Prostate gland (tissue), 2 donors: ENCODE measurements around the gene ZNF799. TPM values are rescaled to one million over a fixed set of nuclear protein-coding genes. Genes with fewer than 3 reads are reported as not detected.

Experiments used
- DNase-seq: peaks from one replicate; pipeline ENCODE4 v3.0.0-alpha.2; 2019; ENCODE audit warnings: low spot score
- H3K27ac ChIP-seq, 2 donors: fragments of 200-600 bp; sonication (generic); 2 replicates each; pipeline ENCODE4 v1.5.1; 2017 to 2019
- H3K27me3 ChIP-seq: fragments of 200-600 bp; sonication (generic); replicated peaks from 2 replicates; pipeline ENCODE4 v1.5.1; 2019; ENCODE audit not compliant: insufficient read depth
- H3K36me3 ChIP-seq, 2 donors: fragments of 200-600 bp; sonication (generic); 1 replicate in 1 of 2; 2 replicates in 1 of 2; pipeline versions ENCODE4 v1.5.1 to v1.8.1; 2017 to 2019
- H3K4me1 ChIP-seq: fragments of 200-600 bp; sonication (generic); replicated peaks from 2 replicates; pipeline ENCODE4 v1.5.1; 2019
- H3K4me3 ChIP-seq, 2 donors: fragments of 200-600 bp; sonication (generic); 2 replicates each; pipeline ENCODE4 v1.5.1; 2017 to 2019
- H3K9me3 ChIP-seq: fragments of 200-600 bp; sonication (generic); 2 replicates; pipeline ENCODE4 v1.5.1; 2017
- POLR2A ChIP-seq: fragments of 450-650 bp; IDR thresholded peaks from one replicate; pipeline ENCODE4 v1.6.1; 2016; ENCODE audit warnings: antibody characterized with exemption, mild to moderate bottlenecking
- POLR2AphosphoS5 ChIP-seq: sonication (generic); formaldehyde crosslinking; IDR thresholded peaks from one replicate; pipeline ENCODE4 v1.6.1; 2017; ENCODE audit warnings: antibody characterized with exemption
- WGBS: methylation state at CpG from one replicate; pipeline ENCODE4 v1.1.5; 2018; 5-methylcytosine and 5-hydroxymethylcytosine counted together
- intact Hi-C: fragments of 100-400 bp; cut with DNase I; formaldehyde crosslinking; loops from one replicate; pipeline ENCODE4 v1.14.2; 2022
- small RNA-seq, 2 donors: library from RNA; depleted of rRNA; stranded (forward); fragments of <200 nt; gene quantifications; one replicate each; pipeline ENCODE3, GENCODE V24; 2016
- total RNA-seq, 2 donors: library from RNA; depleted of rRNA; stranded (reverse); fragments of >200 nt; gene quantifications; one replicate each; pipeline ENCODE4 v1.1.0, GENCODE V29; 2016
- TF ChIP-seq, protein P1 (sequence below), 4 experiments: fragments of 200-600 bp in 2 of 4; fragments of 450-650 bp in 2 of 4; sonication (generic) in 2 of 4; IDR thresholded peaks; 1 replicate in 3 of 4; 2 replicates in 1 of 4; pipeline ENCODE4 v1.5.1; 2016 to 2019; ENCODE audit warnings: antibody characterized with exemption in 4 of 4, mild to moderate bottlenecking in 2 of 4, moderate library complexity in 2 of 4

Gene ZNF799
- total RNA-seq, 2 donors from 2014 or later = 4.5 to 5.7 TPM

DNA sequence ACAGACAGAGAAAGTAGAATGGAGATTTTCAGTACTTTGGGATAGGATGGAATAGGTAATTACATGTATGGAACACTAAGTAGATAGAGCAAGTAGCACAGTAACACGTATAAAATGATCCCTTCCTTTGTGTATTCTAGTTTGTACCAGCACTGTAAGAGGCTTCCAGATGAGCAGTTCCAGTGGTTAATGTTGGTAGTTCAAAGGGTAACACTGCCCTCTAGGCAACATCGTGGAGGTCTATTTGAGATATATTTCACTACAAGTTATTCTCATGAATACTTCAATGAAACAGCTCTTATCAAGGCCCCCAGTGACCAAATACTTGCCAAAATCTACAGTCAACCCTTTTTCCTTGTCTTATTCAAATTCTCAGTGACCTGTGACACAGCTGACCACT is 54.2 kb downstream of the ZNF799 start:
- Histone ChIP-seq H3K27ac (no peak overlapping the region), H3K36me3 (no peaks in the 10 kb centered on the region), H3K4me3 (no peak overlapping the region), H3K4me1 (no peaks in the 10 kb centered on the region), H3K27me3 (no peaks in the 10 kb centered on the region), H3K9me3 (no peaks in the 10 kb centered on the region)
- WGBS = 70% methylated on average over 2 of the region's 2 CpGs
- DNase-seq = no peak
- TF ChIP-seq POLR2AphosphoS5 = no peak
- TF ChIP-seq POLR2A = no peak
- TF ChIP-seq, protein P1, sequence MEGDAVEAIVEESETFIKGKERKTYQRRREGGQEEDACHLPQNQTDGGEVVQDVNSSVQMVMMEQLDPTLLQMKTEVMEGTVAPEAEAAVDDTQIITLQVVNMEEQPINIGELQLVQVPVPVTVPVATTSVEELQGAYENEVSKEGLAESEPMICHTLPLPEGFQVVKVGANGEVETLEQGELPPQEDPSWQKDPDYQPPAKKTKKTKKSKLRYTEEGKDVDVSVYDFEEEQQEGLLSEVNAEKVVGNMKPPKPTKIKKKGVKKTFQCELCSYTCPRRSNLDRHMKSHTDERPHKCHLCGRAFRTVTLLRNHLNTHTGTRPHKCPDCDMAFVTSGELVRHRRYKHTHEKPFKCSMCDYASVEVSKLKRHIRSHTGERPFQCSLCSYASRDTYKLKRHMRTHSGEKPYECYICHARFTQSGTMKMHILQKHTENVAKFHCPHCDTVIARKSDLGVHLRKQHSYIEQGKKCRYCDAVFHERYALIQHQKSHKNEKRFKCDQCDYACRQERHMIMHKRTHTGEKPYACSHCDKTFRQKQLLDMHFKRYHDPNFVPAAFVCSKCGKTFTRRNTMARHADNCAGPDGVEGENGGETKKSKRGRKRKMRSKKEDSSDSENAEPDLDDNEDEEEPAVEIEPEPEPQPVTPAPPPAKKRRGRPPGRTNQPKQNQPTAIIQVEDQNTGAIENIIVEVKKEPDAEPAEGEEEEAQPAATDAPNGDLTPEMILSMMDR (IDR thresholded peaks at IDR 0.05) = no peak
- intact Hi-C loops = no loop called here

GRCh38 chr19:12345197-12345596 is 55.9 kb downstream of the ZNF799 start:
- Histone ChIP-seq H3K9me3 (no peaks in the 10 kb centered on the region), H3K36me3 (no peaks in the 10 kb centered on the region), H3K4me1 (no peaks in the 10 kb centered on the region), H3K27me3 (no peaks in the 10 kb centered on the region), H3K4me3 (no peak overlapping the region), H3K27ac (no peak overlapping the region)
- TF ChIP-seq, protein P1 (IDR thresholded peaks at IDR 0.05) = no peak
- TF ChIP-seq POLR2AphosphoS5 (no peak), POLR2A (no peak)
- intact Hi-C loops = no loop called here
- 92% methylated on average over 1 of the region's 1 CpG for WGBS
- no peak for DNase-seq

Small RNA genes lying within 50 kb of the gene (small RNA-seq; reads per million reads assigned to genes)
- gene RPS29P23 = 0 reads per million in 2 donors

Other genes with a start within 250 kb of the ZNF799 start
- gene ZNF625, start 244.5 kb downstream of the ZNF799 start, total RNA-seq = 10 to 100 TPM in 1 of 2 donors, 1 to 10 TPM in 1; 7.8 to 15.6 TPM
- 10 to 100 TPM; 11.9 to 14.9 TPM for gene ZNF136, start 238.2 kb downstream of the ZNF799 start, total RNA-seq
- gene ZNF44, start 106.4 kb downstream of the ZNF799 start, total RNA-seq = 10 to 100 TPM; 10.3 to 16.2 TPM
- gene ZNF563, start 67.6 kb downstream of the ZNF799 start, total RNA-seq = 10 to 100 TPM; 16.7 to 23.6 TPM
- gene ZNF442, start 35.6 kb downstream of the ZNF799 start, total RNA-seq = 1 to 10 TPM; 2.3 to 2.6 TPM
- 1 to 10 TPM; 5.7 to 5.8 TPM for gene ZNF443, start 39.8 kb upstream of the ZNF799 start, total RNA-seq
- gene ZNF709, start 83.5 kb upstream of the ZNF799 start, total RNA-seq = 1 to 10 TPM; 3.9 to 5.4 TPM
- gene ZNF564, start 150.2 kb upstream of the ZNF799 start, total RNA-seq = 10 to 100 TPM; 17.6 to 17.9 TPM
- gene ZNF490, start 209.5 kb upstream of the ZNF799 start, total RNA-seq = 1 to 10 TPM; 7.2 to 8.9 TPM
- gene ZNF791, start 209.6 kb upstream of the ZNF799 start, total RNA-seq = 10 to 100 TPM; 18.3 to 20.4 TPM